HG02852 (cell line): ENCODE data around the gene ELF2.
A peak's percentile ranks its signal among the peaks of the same experiment; 100 is the strongest.
"Not testable (repeated sequence)": the region's sequence is repeated elsewhere in the genome, so short reads cannot be mapped to it uniquely, and the experiment has no call there.

Experiments used
- ATAC-seq: cut with Tn5 transposase; IDR thresholded peaks from one replicate; pipeline ENCODE4 v1.9.1; 2021; ENCODE audit warnings: mild to moderate bottlenecking, moderate library complexity; ENCODE audit not compliant: unreplicated experiment

Gene ELF2

DNA sequence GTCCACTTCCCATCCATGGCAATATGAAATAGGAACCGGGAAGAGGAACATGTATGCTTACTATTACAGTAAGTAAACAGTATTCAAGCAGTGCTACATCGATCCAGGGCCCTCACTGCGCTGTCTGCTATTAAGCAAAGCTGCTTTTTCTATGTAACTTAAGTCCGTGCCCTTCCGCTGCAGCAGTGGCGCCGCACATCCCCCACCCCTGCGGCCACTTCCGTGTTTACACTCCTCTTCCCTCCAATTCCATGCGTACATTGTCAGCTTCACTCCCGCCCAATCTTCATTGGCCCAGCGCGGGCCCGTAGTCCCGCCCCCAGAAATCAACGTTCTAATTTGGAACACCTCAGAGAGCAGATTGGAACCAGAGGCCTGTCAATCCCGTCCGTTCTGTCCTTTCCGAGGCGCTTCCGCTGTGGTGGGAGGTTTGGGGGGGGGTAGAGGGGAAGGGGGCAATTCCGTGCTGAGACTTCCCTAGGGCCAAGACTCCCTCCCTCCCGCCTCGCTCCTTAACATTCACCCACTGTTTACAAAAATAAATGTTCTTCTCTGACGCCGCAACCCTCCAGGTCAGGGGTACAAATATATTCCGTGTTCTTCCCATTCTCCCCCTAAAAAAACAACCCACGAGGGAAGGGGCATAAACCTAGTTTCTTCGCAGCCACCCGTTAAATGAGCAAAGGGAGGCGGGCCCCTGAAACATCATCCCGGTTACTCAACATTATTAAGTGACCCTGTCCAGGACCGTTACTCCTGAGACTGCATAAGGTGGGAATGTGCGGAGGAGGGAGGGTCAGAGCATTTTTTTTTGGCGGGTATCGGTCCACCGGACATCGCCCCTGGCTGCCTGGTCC is 94.0 kb downstream of the ELF2 start:
- peak; percentile 82 for ATAC-seq

DNA sequence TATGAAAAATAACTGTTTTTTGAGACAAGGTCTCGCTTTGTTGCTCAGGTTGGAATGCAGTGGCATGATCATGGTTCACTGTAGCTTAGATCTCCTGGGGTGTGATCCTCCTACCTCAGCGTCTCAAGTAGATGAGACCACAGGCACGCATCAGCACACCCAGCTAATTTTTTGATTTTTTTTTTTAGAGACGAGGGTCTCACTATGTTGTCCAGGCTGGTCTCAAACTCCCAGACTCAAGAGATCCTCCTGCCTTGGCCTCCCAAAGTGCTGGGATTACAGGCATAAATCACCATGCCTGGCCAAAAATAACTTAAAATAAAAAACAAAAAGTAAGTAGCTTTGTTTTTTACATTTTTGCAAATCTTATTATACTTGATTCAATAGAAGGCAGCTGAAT is 98.1 kb downstream of the ELF2 start:
- ATAC-seq = no peak

DNA sequence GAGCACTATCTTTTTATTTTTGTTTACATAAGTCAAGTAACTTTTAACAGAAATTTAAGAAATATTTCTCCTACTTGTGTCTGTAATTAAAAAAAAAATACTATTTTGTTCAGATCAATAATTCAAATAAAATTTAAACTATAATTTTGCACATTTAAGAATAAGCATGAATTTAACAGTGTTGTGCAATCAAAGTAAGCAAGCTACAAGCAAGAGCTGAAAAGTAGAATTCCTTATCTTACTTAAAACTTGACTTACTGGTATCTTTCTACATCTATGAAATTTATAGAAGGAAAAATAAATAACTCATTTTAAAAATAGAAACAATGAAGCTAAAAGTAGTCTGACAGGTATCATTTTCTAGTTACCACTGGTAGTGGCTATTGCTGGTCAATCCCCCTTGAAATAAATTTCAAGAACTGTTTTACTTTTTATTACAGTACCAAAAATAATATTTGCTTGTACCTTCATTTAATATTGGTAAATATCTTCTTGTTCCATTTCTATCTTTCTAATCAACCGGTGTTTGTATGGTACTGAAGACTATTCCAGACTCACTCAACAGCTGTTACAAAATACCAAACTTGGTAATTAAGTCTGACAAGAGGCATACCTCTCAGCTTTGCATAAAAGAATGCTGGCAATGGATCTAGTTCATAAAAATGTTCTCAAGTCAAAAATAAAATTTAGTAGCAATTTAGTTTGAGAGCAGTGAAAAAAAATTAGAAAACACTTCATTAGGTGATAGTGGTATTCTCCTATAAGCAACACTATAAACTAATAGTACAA is 99.3 kb downstream of the ELF2 start:
- no peak for ATAC-seq

DNA sequence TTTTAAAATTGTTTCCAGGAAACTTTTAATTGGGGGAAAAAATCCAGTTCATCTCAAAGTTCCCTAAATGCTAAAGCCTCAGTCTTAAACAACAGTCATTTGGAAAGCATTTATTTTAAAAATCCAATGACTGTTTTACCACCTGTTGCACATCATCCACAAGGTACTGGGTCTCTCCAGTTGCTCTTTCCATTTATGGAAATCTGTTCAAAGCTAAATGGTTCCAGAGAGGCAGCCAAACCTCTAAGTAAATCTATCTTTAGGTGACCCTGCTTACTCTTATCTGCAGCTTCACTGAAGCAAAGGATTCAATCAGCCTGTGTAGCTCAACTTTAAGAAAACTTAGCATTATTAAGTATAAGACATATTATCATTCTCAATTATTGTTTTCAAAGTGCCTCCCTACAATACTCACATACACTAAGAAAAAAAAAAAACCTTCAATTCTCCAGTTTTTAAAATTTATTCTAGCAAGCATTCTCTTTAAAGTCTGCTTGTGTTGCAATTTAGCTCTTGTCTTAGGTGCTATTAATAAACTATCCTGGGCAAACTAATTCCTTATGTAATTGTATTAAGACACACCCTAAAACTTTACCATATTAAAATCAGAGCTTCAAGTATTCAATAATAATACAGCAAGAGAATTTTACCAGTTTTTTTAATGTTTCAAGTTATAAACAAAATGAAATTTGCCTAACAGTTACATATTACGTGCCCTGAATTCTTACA is 100.8 kb downstream of the ELF2 start:
- ATAC-seq = no peak

DNA sequence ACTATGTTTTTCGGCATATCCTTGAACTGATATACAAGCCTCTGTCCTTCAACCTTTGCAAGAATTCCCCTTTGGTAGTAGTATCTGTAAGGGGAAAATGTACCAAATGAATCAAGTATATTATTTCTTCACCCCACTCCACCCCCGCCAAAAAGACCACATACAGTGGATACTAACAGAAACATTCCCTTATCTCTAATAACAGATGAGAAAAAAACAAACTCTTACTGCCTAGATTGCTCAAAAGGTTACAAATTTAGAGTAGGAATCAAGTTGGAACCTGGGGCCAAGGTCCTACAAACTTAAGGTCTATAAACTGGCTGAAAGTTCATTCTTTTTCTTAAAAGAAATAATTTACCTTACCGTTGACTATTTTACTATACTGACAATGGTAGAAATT is 116.4 kb downstream of the ELF2 start:
- no peak for ATAC-seq

DNA sequence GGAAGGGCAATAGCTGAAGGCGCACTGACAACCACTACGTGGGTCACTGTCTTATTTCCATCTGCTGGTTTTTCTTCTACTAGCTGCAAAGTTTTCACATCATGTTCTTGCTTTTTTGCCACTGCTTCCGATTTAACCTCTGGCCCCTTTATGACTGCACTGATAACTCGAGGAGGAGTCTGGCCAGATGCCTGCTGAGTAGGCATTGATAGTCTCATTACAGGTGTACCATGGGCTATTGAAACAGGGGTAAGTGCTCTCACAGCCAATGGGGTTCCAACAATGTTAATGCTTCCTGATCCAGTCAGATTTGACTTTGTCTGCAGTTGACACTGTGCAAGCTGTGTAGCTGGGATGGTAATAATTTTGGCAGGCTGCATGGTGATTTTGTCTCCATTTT is 118.0 kb downstream of the ELF2 start:
- ATAC-seq = not testable (repeated sequence)

DNA sequence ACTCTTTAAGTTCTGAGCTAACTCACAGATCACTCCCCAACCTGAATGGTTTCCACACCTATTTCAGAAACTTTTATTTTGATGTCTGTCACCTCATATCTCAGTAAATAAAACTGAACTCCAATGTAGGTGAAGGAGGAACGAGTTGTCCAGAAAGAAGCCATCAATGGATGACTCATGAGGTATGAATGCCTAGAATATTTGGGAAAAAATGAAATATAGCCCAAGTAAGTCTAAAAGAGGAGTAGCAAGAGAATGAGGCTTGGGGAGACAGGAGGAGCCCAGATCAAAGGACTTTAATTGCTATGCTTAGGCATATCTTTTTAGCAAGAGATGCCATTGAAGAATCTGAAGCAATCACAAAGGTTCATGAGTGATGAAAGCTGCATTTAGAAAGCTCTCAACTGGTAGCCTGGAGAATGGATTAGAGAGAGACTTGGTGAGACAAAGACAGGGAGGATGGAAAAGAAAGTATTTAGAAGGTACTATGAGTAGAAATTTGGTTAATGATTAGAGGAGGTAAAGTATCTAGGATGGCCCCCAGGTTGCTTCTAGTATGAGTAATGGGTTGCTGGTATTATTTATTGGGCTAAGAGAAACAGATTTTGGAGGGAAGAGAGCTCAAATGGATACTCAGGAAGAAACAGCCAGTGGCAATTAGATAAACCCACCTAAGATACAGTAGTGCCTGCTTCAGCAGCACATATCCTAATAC is 122.1 kb downstream of the ELF2 start:
- ATAC-seq = no peak

DNA sequence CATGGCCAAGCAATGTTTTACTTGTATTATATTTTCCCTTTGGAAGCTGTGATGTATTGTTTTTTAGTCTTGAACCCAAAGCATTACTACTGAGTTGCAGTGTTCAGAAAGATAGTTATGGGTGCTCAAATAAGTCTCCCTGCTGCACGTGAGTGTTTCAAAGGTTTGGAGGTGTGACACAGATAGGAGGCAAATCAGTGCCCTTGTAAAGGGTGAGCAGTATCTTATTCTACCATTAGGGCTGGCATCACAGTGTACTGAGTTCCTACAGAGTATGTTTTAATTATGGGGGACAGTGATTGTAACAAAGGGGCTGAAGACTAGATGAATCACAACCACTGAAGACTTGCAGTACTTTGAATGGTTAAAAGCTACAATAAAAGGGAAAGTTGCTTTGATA is 123.1 kb downstream of the ELF2 start:
- no peak for ATAC-seq

DNA sequence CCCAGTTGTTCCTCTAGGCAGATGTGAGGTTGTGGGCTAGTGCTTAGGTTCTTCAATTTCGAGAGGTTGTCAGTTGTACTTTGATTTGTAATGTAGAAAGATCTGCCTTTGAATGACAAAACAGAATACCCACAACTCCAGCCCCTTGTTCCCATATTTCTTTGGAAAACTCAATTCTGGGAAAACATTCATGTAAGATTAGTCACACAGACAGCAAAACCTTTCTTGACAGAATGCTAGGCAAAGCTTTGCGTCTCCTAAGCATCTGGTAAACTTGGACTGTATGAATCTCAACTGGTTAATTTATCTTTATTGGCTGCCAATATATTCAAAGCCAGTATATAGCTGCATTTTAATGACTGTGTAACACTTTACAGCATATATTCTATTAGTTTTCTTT is 126.6 kb downstream of the ELF2 start:
- no peak for ATAC-seq

DNA sequence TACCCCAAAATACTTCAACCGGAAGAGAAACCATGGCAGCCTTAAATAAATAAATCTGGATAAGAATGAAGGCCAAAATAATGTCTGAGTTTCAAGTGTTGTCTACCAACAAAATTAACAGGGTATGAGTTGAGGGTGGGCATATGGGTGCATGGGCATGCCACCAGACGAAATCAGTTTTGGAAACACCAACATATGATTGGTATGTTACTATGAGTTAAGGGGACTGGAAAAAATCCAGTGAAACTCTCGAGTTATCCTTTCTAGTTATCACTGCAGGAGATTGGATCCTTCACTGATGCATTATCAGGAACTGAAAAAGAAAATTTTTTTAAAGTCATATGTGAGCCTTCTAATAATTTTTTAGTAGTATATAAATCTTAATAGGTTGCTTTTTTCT is 129.0 kb downstream of the ELF2 start:
- ATAC-seq = no peak

DNA sequence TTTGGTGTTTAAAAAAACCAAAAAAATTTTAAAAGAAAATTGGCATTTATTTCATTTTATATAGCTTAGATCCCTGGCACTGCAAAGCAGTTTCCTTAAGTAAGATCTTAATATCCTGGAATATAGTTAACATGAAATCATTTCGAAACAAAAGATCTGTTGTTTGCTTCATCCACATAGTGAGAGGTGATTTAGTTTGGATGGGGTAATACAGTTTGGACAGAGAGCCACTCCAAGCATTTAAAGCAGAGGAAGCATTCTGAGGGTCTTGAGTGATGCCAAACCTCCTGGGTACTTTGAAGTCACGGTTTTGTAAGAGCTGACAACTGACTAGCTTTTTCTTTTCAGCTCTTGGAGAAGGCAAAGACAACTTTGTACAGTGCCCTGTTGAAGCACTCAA is 132.7 kb downstream of the ELF2 start:
- ATAC-seq = no peak

DNA sequence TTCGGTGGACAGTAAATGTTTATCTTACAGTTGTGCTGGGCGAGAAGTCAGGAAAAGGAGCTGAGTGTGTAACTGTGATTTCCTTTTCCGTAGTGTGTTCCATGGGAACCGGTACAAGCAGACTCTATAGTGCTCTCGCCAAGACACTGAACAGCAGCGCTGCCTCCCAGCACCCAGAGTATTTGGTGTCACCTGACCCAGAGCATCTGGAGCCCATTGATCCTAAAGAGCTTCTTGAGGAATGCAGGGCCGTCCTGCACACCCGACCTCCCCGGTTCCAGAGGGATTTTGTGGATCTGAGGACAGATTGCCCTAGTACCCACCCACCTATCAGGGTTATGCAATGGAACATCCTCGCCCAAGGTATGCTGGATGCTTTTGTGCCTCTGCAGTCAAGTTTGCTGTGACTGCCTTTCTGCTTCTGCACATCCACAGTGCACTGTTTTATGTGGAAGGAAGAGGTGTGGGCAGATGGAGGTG is 134.0 kb downstream of the ELF2 start:
- ATAC-seq = no peak

DNA sequence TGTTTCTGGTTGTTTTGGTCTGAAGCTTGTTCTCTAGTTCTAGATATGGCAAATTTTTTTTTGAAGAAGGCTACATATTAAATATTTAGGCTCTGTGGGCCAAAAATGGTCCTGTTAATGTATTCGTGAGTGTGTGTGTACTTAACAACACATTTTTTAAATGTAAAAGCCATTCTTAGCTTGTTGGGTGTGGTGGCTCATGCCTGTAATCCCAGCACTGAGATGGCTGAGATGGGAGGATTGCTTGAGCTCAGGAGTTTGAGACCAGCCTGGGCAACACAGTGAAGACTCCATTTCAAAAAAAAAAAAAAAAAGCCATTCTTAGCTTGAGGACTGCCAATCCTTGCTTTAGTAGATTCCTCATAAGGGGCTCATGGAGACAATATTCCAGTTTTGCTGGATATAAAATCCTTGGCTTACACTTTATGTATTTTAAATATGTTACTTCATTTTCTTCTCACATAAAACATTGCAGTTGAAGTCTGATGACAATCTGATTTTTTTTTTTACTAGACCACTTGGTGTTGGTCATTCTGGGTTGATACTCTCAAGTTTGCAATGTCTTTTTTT is 138.1 kb downstream of the ELF2 start:
- no peak for ATAC-seq

DNA sequence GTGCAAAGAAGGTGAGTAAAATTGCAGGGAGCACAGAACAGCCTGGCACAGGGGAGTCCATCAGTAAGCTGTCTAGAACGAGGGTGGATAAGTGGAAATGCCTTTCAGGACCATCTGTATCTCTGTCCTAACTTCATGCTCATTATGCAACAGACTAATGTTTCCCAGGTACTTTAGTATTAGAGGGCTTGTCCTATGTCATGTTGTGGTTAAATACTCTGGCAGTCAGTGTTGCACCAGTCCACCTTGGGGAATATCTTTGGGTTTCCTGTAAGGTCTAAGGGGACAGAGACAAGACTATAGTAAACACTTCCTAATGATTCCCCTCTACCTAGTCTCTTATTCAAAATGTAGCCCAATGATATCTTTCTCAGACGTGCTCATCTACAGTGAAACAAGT is 140.1 kb downstream of the ELF2 start:
- no peak for ATAC-seq

DNA sequence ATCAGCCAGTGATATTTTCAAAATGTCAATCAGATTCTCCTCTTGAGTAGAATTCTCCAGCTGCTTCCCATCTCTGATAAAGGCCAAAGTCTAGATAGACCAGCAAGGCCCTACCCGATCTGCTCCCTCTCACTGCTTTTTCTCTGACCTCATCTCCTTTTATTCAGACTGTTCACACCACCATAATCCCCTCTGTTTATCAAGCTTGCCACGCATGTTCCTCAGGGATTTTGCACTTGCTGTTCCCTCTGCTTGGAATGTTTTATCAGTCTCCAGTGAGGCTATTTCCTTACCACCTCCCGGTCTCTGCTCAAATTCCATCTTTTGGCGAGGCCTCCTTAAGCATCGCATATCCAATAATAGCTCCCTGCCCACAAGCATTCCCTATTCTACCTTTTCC is 141.4 kb downstream of the ELF2 start:
- ATAC-seq = no peak

DNA sequence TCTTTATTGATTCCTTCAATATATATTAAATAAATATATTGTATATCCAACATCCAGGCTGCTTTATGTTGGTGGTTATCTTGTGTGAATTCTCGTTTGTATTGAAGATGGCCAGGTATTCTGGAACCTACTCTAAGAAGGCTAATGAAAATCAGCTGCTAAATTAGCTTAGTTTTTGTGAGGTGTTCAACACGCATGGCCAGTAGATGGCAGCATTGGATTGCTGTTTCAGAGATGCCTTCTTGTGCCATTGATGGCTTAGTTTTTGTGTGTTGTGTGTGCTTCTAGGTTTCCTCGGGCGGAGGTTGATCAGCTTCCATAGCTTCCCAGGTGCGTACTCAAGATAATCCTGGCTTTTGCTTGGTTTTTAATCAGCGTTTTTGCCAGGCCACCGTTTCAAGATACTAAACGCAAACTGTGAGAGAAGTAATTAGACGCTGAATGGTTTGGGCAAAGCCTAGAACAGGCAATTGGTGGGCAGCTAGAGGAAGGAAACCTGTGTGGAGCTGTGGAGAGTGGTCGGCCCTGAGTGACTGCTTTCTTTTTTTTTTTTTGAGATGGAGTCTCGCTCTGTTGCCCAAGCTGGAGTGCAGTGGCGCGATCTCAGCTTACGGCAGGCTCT is 146.3 kb downstream of the ELF2 start:
- ATAC-seq = peak; percentile 77

DNA sequence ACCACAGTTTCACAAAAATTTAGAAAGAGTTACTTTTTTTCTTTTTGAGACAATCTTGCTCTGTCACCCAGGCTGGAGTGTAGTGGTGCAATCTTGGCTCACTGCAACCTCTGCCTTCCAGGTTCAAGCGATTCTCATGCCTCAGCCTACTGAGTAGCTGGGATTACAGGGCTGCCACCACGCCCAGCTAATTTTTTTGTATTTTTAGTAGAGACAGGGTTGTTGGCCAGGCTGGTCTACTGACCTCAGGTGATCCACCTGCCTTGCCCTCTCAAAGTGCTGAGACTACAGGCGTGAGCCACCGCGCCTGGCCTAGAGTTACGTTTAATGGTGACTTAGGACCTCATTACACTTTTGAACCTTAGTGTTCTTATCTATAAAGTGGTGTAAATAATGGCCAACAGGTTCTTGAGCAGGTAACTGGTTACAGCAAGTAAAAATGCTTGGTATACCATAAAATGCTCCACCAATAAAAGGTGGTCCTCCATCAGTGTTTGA is 147.1 kb downstream of the ELF2 start:
- ATAC-seq = not testable (repeated sequence)

DNA sequence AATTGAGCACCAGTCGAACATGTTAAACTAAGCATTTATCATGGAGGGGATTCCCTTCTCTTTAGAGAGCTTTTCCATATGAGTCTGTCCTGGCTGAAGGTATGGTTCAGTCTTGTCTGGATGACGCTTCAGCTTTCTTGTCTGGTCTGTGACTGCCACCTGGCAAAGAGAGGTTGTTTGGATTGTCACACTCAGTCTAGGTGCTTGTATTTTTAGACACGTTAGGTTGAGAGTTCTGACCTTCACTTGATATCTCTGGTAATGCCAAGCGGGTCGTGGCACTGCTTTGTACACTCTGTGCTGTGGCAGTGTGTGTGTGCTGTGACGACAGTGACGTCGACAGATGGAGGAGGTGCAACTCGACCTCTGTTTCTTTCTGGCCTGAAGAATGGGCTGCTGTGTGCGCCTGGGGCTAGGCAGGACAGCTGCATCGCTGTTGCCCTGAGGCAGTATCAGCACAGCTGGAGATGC is 148.8 kb downstream of the ELF2 start:
- ATAC-seq = no peak

DNA sequence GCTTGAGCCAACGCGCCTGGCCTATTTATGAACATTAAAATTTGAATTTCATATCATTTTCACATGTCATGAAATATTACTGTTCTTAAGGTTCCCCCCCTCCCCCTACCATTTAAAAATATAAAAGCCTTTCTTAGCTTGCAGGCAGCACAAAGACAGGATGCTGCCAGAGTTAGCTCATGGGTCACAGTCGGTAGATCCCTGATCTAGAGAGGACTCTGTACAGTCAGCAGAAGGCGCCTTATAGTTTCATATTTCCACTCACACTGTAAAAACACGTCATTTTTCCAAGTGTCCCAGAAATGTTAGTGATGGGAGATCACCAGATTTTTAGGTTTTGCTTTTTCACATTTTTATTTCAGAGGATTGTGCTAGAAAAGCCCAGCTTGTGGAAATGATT is 149.2 kb downstream of the ELF2 start:
- ATAC-seq = no peak

DNA sequence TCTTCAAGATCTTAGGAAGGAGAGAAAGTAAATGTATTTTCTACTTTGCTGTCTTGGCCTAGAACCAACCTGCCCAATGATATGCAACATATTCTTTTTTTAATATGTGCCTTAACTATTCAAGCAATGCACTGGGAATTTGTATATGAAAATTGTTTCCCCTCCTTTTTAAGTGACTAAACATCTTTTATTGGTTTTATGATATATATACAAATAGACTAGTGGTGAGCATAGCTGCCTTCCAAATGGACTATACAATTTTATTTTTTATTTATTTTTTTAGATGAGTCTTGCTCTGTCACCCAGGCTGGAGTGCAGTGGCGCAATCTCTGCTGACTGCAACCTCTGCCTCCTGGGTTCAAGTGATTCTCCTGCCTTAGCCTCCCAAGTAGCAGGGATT is 151.2 kb downstream of the ELF2 start:
- ATAC-seq = no peak
